Subcutaneous abdominal adipose tissue (tissue), 5 donors: ENCODE data around the gene SYT5.
"Not testable (repeated sequence)": the region's sequence is repeated elsewhere in the genome, so short reads cannot be mapped to it uniquely, and the experiment has no call there.

Experiments used
- H3K27ac ChIP-seq: one replicate; pipeline ENCODE4 v1.7.0; 2013; ENCODE audit warnings: low read depth, mild to moderate bottlenecking, inconsistent platforms, low read length, moderate library complexity
- H3K27me3 ChIP-seq, 5 donors: one replicate each; pipeline ENCODE4 v1.7.0; 2013; ENCODE audit warnings: low read length in 5 of 5, inconsistent platforms in 1 of 5; ENCODE audit not compliant: control insufficient read depth in 5 of 5, insufficient read depth in 4 of 5
- H3K36me3 ChIP-seq, 5 donors: one replicate each; pipeline ENCODE4 v1.7.0; 2013; ENCODE audit warnings: low read length in 5 of 5; ENCODE audit not compliant: control insufficient read depth in 5 of 5, insufficient read depth in 5 of 5
- H3K4me1 ChIP-seq, 5 donors: one replicate each; pipeline ENCODE4 v1.7.0; 2013; ENCODE audit warnings: low read length in 5 of 5, mild to moderate bottlenecking in 3 of 5, moderate library complexity in 1 of 5; ENCODE audit not compliant: control insufficient read depth in 5 of 5, insufficient read depth in 5 of 5
- H3K4me3 ChIP-seq, 5 donors: one replicate each; pipeline ENCODE4 v1.7.0; 2013; ENCODE audit warnings: low read length in 5 of 5, low read depth in 1 of 5
- H3K9ac ChIP-seq, 5 donors: one replicate each; pipeline ENCODE4 v1.7.0; 2013; ENCODE audit warnings: low read length in 5 of 5, mild to moderate bottlenecking in 4 of 5, moderate library complexity in 3 of 5
- H3K9me3 ChIP-seq, 5 donors: one replicate each; pipeline ENCODE4 v1.7.0; 2013; ENCODE audit warnings: low read length in 5 of 5; ENCODE audit not compliant: control insufficient read depth in 5 of 5
- donor health status: healthy.
- donor health status: healthy.
- donor health status: healthy.
- donor health status: healthy.
- donor health status: healthy.

SYT5 gene

GRCh38 chr19:55158848-55159749, 21.0 kb downstream of the SYT5 start:
- no peaks in the 10 kb centered on the region for H3K9me3 ChIP-seq
- H3K36me3 ChIP-seq = no peaks in the 10 kb centered on the region
- no peak overlapping the region for H3K9ac ChIP-seq
- no peak overlapping the region for H3K4me3 ChIP-seq
- peaks cover 33 to 69% (median 55%) of the 10 kb centered on the region in 5 donors for H3K27me3 ChIP-seq
- H3K27ac ChIP-seq = no peak overlapping the region
- peaks cover 0 to 6% (median 0%) of the 10 kb centered on the region in 5 donors for H3K4me1 ChIP-seq

- Histone ChIP-seq H3K27me3 (peaks cover 33 to 68% (median 56%) of the 10 kb centered on the region in 5 donors), H3K9ac (no peak overlapping the region), H3K4me3 (no peak overlapping the region), H3K27ac (no peak overlapping the region), H3K9me3 (no peaks in the 10 kb centered on the region), H3K36me3 (no peaks in the 10 kb centered on the region), H3K4me1 (peaks cover 0 to 6% (median 0%) of the 10 kb centered on the region in 5 donors)
Measured at GRCh38 chr19:55158423-55158822, 21.7 kb downstream of the SYT5 start.

- no peak within 1 kb of the TSS for H3K4me3 ChIP-seq
- H3K27me3 ChIP-seq = peaks cover 33 to 61% (median 52%) of the 10 kb centered on the region in 5 donors
Measured at GRCh38 chr19:55157064-55157908, 22.8 kb downstream of the SYT5 start, which contains the start of gene TNNI3. Gene TNNI3, minus strand, starts transcription at chr19:55157732. Its CDS starts 143 bp downstream, at chr19:55157589.

DNA sequence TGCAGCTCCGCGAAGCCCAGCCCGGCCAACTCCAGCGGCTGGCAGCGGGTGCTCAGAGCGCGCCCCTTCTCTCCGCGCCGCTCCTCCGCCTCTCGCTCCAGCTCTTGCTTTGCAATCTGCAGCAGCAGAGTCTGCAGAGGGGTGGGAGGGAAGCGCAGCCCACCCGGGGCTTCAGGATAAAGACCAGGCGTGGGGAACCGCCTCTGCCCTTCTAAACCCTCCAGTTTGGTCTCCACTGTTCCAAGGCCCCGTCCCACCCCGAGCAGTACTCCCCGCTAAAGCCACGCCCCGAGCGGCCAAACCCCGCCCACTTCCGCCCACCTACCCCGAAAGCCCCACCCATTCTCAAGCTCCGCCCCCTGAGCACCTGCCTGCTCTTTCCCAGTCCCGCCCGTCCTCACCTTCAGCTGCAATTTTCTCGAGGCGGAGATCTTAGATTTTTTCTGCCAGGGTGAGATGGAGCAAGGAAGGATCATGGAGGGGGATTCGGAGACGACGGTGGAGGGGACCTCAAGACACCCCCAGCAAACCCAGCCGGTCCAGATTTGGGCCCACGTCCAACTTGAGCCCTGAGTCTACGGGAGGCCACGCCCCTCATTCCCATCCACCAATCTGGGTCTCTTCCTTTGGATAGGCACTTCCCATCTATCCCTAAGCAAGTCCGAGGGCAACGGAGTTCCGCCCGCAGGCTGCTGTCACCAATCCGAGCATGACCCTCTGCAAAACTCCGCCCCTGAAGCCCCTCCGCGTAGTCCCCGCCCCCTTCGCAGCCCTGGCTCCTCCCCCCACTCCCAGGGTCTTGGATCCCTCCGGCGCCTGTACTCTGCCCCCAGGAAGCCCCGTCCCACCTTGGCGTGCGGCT, 23.7 kb downstream of the SYT5 start:
- Histone ChIP-seq H3K9ac (no peak overlapping the region), H3K4me3 (no peak overlapping the region), H3K36me3 (no peaks in the 10 kb centered on the region), H3K9me3 (peaks cover 0 to 5% (median 0%) of the 10 kb centered on the region in 5 donors), H3K27ac (no peak overlapping the region), H3K27me3 (peaks cover 33 to 52% (median 44%) of the 10 kb centered on the region in 5 donors), H3K4me1 (peaks cover 0 to 10% (median 0%) of the 10 kb centered on the region in 5 donors)

More at GRCh38 chr19:55157064-55157908, 22.8 kb downstream of the SYT5 start, which contains the start of gene TNNI3:
- H3K4me1 ChIP-seq = peaks cover 0 to 6% (median 0%) of the 10 kb centered on the region in 5 donors
- H3K27ac ChIP-seq = no peak within 1 kb of the TSS
- no peaks in the 10 kb centered on the region for H3K9me3 ChIP-seq
- H3K36me3 ChIP-seq = no peaks in the 10 kb centered on the region
- no peak within 1 kb of the TSS for H3K9ac ChIP-seq

DNA sequence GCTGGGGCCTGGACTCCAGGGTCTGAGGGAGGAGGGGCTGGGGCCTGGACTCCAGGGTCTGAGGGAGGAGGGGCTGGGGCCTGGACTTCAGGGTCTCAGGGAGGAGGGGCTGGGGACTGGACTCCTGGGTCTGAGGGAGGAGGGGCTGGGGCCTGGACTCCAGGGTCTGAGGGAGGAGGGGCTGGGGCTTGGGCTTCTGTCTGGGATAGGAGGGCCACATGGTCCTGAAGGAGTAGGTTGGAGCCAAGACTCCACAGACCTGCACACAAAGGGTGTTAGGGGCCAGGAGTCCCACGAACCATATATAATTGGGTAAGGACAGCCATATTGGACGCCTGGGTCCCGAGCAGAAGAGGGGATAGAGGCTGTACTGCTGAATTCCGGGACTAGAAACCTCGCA, 24.3 kb downstream of the SYT5 start:
- H3K27ac ChIP-seq, H3K36me3 ChIP-seq, H3K9me3 ChIP-seq, H3K4me3 ChIP-seq, H3K4me1 ChIP-seq, H3K9ac ChIP-seq: not testable (repeated sequence)
- peaks cover 28 to 46% (median 39%) of the 10 kb centered on the region in 5 donors for H3K27me3 ChIP-seq

- Histone ChIP-seq H3K4me3 (no peak overlapping the region), H3K27me3 (peaks cover 29 to 44% (median 36%) of the 10 kb centered on the region in 5 donors), H3K27ac (no peak overlapping the region), H3K9me3 (peaks cover 0 to 5% (median 0%) of the 10 kb centered on the region in 5 donors), H3K4me1 (peaks cover 0 to 10% (median 0%) of the 10 kb centered on the region in 5 donors), H3K36me3 (no peaks in the 10 kb centered on the region), H3K9ac (no peak overlapping the region)
Measured at GRCh38 chr19:55153652-55154264, 26.3 kb downstream of the SYT5 start.

GRCh38 chr19:55152017-55152416, 28.1 kb downstream of the SYT5 start:
- H3K4me3 ChIP-seq = no peak overlapping the region
- H3K4me1 ChIP-seq = peaks cover 0 to 10% (median 0%) of the 10 kb centered on the region in 5 donors
- no peak overlapping the region for H3K9ac ChIP-seq
- H3K9me3 ChIP-seq = peaks cover 0 to 5% (median 0%) of the 10 kb centered on the region in 5 donors
- peaks cover 23 to 44% (median 35%) of the 10 kb centered on the region in 5 donors for H3K27me3 ChIP-seq
- H3K27ac ChIP-seq = no peak overlapping the region
- no peaks in the 10 kb centered on the region for H3K36me3 ChIP-seq

DNA sequence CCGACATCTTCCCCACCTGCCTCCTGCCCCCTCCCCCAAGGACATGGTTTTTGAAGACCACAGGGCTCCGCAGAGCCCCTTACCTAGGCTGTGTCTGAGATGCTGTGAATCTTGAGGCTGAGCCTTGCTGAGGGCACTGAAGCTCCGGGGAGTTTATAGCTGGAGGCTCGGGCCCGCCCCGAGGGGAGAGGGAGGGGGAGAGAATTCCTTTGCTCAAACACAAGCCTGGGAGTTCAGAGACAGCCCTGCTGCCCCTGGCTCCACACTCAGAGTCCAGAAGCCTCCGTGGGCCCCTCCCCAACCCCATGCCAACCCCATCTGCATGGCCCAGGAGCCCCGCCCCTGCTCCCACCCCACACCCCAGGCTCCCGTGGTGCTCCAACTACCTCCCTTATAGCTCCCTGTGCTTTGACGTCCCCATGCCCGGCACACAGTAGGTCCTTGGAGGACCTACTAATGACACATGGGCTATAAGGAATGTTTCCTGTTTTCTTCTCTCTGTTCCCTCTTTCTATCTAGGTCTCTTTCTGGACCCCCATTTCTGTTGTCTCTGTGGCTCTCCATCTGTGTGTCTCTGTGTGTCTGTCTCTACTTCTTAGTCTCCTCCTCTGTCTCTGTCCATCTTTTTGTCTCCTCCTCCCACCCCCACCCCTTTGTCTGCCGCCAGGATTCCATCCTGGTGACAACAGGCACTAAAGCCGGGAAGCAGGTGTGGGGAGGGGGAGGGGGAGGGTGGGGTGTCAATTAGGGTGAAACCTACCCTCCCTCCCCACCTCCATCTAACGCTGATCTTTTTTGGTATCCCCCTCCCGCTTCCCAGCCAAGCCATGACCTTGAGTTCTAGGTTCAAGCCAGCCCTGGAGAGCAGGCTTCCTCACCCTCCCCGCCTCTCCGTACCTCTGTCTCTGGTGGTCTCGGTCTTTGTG, 30.7 kb downstream of the SYT5 start, which contains the start of gene TNNT1:
Gene TNNT1, minus strand, starts transcription at position 129 of the 926 bp plus-strand sequence. CDS start 2,049 bp downstream, outside the sequence.
- Histone ChIP-seq H3K27me3 (peaks cover 20 to 52% (median 44%) of the 10 kb centered on the region in 5 donors), H3K4me1 (peaks cover 0 to 8% (median 0%) of the 10 kb centered on the region in 5 donors), H3K4me3 (no peak within 1 kb of the TSS), H3K36me3 (no peaks in the 10 kb centered on the region), H3K9me3 (peaks cover 0 to 5% (median 0%) of the 10 kb centered on the region in 5 donors), H3K9ac (no peak within 1 kb of the TSS), H3K27ac (no peak within 1 kb of the TSS)
